ENCODE data around the gene TOMM40L.

TOMM40L gene

DNA sequence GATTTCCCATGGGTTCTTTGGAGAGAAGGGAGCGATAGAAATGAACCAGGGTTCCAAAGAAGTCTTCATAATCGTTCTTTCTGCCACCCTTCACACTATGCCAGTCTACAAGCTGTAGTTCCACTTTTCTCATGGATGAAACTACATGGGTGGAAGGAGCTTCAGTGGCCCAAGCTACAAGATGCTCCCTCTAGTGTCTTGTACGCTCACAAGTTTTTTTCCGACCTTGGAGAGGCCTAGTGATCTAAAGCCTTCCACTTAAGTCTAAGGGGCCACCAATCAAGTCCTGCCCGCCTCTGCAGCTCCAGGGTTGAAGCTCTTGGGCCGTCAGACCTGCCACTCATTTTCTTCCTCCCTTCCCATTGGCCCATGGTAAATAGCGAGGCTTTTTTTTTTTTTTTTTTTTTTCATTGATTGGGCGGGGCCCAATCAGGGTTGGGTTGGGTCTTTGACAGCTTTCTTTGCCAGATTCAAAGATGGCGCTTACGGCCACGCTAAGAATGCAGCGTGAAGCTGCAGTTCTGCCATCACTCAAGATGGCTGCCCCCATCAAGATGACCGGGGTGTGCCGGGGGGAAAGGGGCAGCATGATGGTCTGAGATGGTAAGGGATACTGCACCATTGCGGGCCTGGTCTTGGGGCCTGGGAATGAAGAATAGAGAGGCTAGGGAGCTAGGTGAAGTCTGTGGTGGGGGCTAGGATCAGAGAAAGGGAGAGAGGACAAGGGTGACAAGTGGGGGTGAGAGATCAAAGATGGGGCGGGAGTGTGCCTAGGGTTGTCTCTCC, at the start of gene TOMM40L:
TSS of gene TOMM40L (plus strand) at position 527 of the 786 bp plus-strand sequence. CDS start 430 bp downstream, outside the sequence.
- peak; percentile 86 to 87 for DNase-seq

- DNase-seq = no peak
These were observed 49.3 kb upstream of the TOMM40L start for GRCh38 chr1:161176468-161177111.

DNA sequence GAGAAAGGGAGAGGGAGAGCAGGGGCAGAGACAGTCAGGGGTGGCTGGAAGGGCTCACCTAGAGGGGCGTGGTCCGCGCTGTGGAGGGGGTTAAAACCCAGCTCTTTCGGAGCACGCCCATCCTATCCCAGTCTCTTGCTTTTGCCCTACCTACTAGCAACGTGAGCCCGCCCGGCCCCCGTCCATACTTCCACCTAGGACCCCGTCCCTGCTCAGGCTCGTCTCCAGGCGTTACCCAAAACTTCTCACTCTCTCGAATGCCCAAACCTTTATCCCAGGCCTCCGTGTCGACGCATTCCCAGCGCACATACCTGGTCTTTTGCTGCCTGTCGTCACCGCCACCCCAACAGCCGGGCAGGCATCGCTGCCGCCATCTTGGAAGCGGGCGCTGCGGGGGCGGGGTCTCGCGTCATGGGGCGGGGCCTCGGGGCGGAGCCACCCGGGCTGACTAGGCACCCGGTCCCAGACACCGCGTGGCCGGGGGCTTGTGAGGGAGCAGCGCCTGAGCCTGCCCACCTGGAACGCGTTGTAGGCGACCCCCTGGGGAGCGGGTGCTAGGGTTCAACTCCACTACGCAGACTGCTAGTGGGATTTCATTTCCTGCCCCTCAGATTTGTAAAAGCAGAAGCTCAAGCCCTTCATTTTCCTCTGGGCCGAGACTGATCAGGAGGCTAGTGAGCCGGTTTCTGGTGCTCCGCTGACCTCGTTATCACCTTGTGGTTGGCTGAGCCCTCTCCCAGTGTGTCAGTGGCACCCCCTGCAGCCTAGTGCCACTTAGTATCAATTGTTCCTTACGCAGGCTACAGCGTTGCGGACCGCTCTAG, 48.5 kb upstream of the TOMM40L start, which contains the start of gene B4GALT3:
TSS of gene B4GALT3 (minus strand) at position 396 of the 824 bp plus-strand sequence. CDS start 1,447 bp downstream, outside the sequence.
- peak; percentile 98 to 99 for DNase-seq

DNA sequence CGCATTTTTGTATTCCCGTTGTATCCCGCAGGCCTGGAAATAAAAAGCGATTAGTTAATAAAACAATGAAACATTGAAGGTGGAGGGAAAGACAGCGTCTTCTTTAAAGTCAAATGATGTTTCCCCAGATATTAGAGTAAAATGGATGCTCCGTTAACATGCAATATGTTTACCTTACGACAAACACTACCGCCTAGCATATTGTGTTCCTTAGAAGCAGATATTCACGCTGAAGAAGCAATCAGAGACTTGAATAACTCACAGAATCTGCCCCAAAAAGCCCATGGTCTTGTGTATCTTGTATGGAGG, 48.0 kb upstream of the TOMM40L start:
- DNase-seq = no peak

DNA sequence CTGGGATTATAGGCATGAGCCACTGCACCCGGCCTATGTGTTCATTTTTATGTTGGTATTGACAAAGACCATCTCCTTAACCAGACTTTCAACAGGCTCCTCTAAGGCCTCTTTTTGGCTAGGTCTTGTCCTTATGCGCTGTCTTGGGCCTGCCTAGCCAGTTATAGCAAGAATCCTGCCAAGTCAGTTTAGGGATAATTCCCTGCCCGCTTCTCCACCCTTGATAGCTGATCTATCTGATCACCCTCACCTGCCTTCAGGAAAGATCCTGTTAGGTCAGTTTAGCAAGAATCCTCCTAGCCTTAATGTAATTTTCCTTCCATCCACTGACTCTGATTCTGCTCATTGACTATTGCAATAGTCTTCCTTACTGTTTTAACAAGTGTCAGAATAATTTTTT, 46.2 kb upstream of the TOMM40L start:
- DNase-seq = no peak

DNA sequence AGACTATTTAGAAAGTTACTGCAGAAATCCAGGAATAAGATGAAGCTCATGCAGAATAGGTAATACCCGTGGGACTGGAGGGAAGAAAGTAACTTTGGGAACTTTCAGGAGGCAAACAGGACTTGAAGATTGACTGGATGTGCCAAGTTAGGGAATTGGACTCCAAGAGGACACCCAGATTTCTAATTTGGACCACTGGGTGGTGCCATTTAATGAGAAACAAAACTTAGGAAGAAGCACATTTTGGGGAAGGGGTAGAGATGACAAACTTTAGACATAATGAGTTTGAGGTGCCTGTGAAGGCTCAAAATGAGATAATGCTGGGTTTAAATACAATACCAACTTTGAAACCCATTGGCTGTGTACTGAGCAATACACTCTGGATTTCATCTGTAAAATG, 45.2 kb upstream of the TOMM40L start:
- DNase-seq = no peak

GRCh38 chr1:161182214-161182613, 43.6 kb upstream of the TOMM40L start:
- peak; percentile 64 to 71 for DNase-seq

DNA sequence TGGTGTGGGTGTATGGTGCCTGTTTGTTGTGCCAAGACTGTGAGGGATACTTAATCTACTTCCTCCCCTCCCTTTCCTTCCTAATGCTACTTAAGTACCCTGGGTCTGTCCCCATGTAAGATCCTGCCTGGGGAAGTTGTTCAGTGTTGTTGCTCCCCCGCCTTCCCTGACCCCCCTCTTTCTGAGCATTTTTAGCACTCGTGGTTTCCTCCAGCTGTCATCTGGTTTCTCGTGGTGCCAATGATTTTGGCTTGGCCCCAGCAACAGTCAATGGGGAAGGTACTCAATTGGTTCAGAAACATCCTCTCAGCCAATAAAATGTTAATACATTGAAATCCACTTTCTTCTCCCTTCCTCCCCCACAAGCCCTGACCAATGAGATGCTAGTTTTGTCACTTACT, 40.6 kb upstream of the TOMM40L start:
- peak; percentile 61 to 67 for DNase-seq

DNA sequence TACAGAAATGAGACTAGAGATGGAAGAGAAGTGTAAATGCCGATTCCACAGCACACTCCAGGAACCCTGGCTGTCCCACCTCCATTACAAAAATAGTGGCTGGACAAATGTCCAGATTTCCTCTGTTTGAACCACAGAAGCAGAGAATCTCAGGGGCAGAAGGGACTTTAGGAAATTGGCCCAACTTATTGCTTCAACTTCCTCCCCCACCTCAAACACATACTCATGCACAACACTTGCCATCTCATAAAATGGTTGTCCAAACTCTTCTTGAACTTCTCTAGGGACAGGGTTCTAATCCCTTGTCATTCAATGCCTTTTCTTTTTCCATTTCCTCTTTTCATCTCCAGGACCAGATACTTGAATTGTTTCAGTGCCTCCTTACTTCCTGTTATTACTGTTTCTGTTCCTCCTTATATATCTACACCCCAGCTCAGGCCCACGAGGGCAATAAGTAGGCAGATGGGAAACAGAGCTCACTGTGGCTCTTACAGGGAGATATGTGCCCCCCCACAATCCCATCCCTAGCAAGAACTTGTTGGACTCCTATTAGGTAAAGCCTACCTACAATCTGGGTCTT, 40.0 kb upstream of the TOMM40L start:
- no peak for DNase-seq

DNA sequence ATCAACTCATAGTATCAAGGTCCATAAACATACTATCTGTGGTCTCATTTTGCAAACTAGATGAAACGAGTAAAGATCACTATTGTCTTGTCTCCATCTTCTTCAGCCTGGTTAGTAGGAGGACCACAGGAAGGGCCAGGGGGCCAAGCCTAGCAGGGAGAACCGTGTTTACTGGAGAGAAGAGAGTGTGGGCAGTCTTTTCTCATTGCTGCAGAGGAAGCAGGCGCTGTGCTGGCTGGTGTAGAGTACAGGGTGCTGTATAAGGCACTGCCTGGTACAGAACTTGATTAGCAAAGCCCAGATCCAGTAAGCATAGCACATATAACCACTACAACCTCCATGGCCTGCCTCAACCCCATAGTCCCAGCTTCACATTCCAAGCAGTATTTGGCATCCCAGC, 38.5 kb upstream of the TOMM40L start:
- DNase-seq = no peak

GRCh38 chr1:161188381-161188780, 37.5 kb upstream of the TOMM40L start:
- DNase-seq = no peak

- no peak for DNase-seq
These were observed 36.8 kb upstream of the TOMM40L start for GRCh38 chr1:161189036-161189435.

GRCh38 chr1:161190962-161191521, 34.8 kb upstream of the TOMM40L start:
- DNase-seq = no peak

DNA sequence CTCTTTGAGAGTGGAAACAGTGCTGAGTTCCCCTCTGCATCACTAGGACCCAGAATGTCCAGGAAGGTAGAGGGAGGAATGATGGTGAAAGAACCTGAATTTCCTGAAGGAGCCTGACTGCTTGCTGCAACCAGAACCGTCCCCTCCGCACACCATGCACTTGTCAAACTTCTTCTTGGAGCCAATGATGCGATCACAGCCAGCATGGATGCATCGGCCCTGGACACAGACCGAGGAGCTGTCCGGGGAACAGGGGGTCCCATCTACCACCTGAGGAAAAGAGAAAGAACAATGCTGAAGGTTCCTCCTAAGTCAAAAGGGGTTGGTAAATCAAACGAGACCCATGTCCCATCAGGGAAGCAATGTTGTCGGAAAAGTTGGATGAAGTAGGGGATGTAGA, 33.9 kb upstream of the TOMM40L start:
- DNase-seq = no peak

GRCh38 chr1:161192476-161193465, 33.1 kb upstream of the TOMM40L start:
- DNase-seq = peak; percentile 60 to 71

DNA sequence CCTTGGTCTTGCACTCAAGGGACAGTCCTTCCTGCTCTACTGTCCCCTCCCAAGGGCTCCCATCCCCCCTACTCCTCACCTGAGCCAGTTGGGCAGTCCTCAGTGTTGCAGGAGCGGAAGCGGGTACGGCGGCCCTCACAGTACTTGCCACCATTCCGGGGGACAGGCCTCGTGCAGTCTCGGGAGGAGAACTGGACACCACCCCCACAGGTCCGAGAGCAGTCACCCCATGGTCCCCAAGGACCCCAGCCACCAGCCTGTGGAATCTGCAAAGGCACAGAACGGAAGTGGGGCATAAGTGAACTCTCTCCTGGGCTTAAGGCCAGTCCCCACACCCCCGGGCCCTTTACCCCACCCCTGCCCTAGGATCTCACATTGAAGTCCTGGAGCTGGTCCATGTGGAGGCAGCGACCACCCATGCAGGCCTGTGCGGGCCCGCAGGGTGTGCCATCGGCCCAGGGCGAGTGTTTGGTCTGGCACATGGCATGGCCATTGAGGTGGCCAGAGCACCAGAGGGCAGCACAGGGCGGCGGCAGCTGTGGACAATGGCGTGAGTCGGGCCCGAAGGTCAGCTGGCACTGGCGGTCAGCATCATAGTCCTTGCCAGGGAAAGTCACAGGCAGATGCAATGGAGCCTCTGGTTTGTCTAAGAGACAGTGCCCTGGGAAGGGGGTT, 32.2 kb upstream of the TOMM40L start:
- DNase-seq = no peak

GRCh38 chr1:161195171-161195570, 30.7 kb upstream of the TOMM40L start:
- DNase-seq = no peak

GRCh38 chr1:161196111-161196510, 29.7 kb upstream of the TOMM40L start:
- DNase-seq = no peak

DNA sequence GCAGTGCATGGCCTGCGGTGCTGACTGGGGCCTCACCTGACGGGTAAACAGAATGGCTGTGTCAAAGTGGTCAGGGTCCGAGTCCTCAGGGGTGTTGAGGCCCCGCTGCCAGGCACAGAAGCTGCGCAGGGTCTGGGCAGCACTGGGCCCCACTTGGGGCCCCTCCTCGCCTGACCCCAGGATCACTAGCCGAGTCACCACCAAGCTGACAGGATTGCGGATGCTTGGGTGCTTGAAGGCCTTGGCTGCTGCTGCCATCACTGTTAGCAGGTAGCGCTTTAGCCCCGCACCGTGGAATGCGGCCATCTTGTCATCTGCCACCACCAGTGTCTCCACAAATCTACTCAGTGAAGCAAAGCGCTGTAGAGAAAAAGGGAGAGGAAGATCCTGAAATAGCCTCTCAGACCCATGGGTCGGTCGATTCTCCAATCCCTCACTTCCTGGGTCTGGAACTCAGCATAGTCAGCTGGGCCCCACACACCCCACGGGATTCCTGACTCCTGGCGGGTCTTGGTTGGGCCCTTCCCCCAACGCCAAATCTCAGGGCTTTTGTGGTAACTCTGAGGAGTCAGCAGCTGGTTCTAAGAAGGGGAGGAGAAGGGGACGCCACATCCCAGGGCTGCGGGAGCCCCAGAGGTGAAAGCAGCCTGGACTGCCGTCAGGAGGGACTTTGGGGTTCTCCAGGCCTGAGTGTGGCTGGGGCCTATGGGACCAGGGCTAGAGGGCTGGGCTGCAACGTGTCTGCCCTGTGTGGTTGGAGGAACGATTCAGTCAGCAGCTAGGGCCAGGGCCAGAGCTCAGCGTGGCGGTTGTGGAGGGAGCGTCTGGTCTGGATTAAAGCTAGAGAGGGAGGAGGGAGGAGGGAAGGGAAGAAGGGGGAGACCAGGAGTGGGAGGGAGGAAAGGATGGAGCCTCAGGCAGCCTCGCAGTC, 29.1 kb upstream of the TOMM40L start:
- DNase-seq = no peak

All from stimulated activated CD4-positive, alpha-beta T cell treated with anti-CD3 and anti-CD28 coated beads, Interleukin-2, amount 100 ng/mL, for 24 hours (primary cell).